H9 (cell line): ENCODE results near the gene PHACTR4. TPM values are rescaled to one million over a fixed set of nuclear protein-coding genes. Genes with fewer than 3 reads are reported as not detected.

Experiments
- DNase-seq: peaks from one replicate; pipeline ENCODE4 v3.0.0-alpha.2; 2017
- H2AFZ ChIP-seq: one replicate; pipeline ENCODE4 v1.6.1; 2013; ENCODE audit warnings: mild to moderate bottlenecking, low read length, control low read depth, moderate library complexity
- H2AK5ac ChIP-seq: 2 replicates; pipeline ENCODE4 v1.6.1; 2013; ENCODE audit warnings: low read length, control low read depth, mixed read lengths; ENCODE audit not compliant: insufficient read length
- H2BK120ac ChIP-seq: one replicate; pipeline ENCODE4 v1.6.1; 2013; ENCODE audit warnings: low read depth, mild to moderate bottlenecking, low read length, control low read depth, inconsistent platforms; ENCODE audit not compliant: poor library complexity, severe bottlenecking
- H2BK12ac ChIP-seq: 2 replicates; pipeline ENCODE4 v1.6.1; 2013; ENCODE audit warnings: low read length, control low read depth, mixed read lengths, low read depth; ENCODE audit not compliant: insufficient read length
- H2BK15ac ChIP-seq: 2 replicates; pipeline ENCODE4 v1.6.1; 2013; ENCODE audit warnings: low read depth, low read length, control low read depth
- H2BK20ac ChIP-seq: one replicate; pipeline ENCODE4 v1.6.1; 2013; ENCODE audit warnings: low read depth, mild to moderate bottlenecking, low read length, control low read depth, inconsistent platforms; ENCODE audit not compliant: poor library complexity, severe bottlenecking
- H2BK5ac ChIP-seq: 2 replicates; pipeline ENCODE4 v1.6.1; 2013; ENCODE audit warnings: low read length, control low read depth, mixed read lengths; ENCODE audit not compliant: insufficient read length
- H3K14ac ChIP-seq: 2 replicates; pipeline ENCODE4 v1.6.1; 2013; ENCODE audit warnings: low read length, control low read depth; ENCODE audit not compliant: insufficient read depth
- H3K18ac ChIP-seq: 2 replicates; pipeline ENCODE4 v1.6.1; 2013; ENCODE audit warnings: low read depth, mild to moderate bottlenecking, mixed read lengths, low read length, control low read depth; ENCODE audit not compliant: insufficient read length
- H3K23ac ChIP-seq: 2 replicates; pipeline ENCODE4 v1.6.1; 2013; ENCODE audit warnings: low read length, control low read depth, mixed read lengths, low read depth; ENCODE audit not compliant: insufficient read length
- H3K23me2 ChIP-seq: 2 replicates; pipeline ENCODE4 v1.6.1; 2013; ENCODE audit warnings: low read depth, mild to moderate bottlenecking, mixed read lengths, low read length, control low read depth; ENCODE audit not compliant: insufficient read length, poor library complexity, severe bottlenecking
- H3K27ac ChIP-seq: 2 replicates; pipeline ENCODE4 v1.5.1; 2013; ENCODE audit warnings: low read length, control low read depth, mixed read lengths, low read depth; ENCODE audit not compliant: insufficient read length
- H3K27me3 ChIP-seq: 2 replicates; pipeline ENCODE4 v1.6.1; 2013; ENCODE audit warnings: low read length, control low read depth, inconsistent platforms; ENCODE audit not compliant: insufficient read depth
- H3K4ac ChIP-seq: 2 replicates; pipeline ENCODE4 v1.6.1; 2013; ENCODE audit warnings: low read depth, mild to moderate bottlenecking, control low read depth, inconsistent platforms, low read length, moderate library complexity
- H3K4me1 ChIP-seq: 2 replicates; pipeline ENCODE4 v1.6.1; 2013; ENCODE audit warnings: low read length, control low read depth, inconsistent platforms; ENCODE audit not compliant: insufficient read depth
- H3K4me2 ChIP-seq: 2 replicates; pipeline ENCODE4 v1.6.1; 2013; ENCODE audit warnings: low read length, control low read depth, mixed read lengths; ENCODE audit not compliant: insufficient read length, insufficient read depth
- H3K56ac ChIP-seq: 2 replicates; pipeline ENCODE4 v1.6.1; 2013; ENCODE audit warnings: low read depth, mild to moderate bottlenecking, mixed read lengths, low read length, control low read depth; ENCODE audit not compliant: insufficient read length
- H3K79me1 ChIP-seq: 2 replicates; pipeline ENCODE4 v1.6.1; 2013; ENCODE audit warnings: low read depth, mild to moderate bottlenecking, moderate library complexity, low read length, control low read depth, inconsistent platforms; ENCODE audit not compliant: insufficient read depth, poor library complexity, severe bottlenecking
- H3K79me2 ChIP-seq: 2 replicates; pipeline ENCODE4 v1.6.1; 2013; ENCODE audit warnings: low read length, control low read depth, inconsistent platforms; ENCODE audit not compliant: insufficient read depth
- H3K9ac ChIP-seq: 2 replicates; pipeline ENCODE4 v1.6.1; 2013; ENCODE audit warnings: low read length, control low read depth, mixed read lengths; ENCODE audit not compliant: insufficient read length; ENCODE audit errors: extremely low read depth
- H3K9me3 ChIP-seq: one replicate; pipeline ENCODE4 v1.6.1; 2013; ENCODE audit warnings: low read depth, low read length, inconsistent platforms; ENCODE audit not compliant: control insufficient read depth
- H3T11ph ChIP-seq: one replicate; pipeline ENCODE4 v1.6.1; 2013; ENCODE audit warnings: mild to moderate bottlenecking, low read length, control low read depth, inconsistent platforms
- H4K20me1 ChIP-seq: one replicate; pipeline ENCODE4 v1.6.1; 2013; ENCODE audit not compliant: control insufficient read depth, insufficient read length, insufficient read depth
- H4K5ac ChIP-seq: 2 replicates; pipeline ENCODE4 v1.6.1; 2013; ENCODE audit warnings: low read depth, mild to moderate bottlenecking, mixed read lengths, low read length, control low read depth; ENCODE audit not compliant: insufficient read length
- H4K8ac ChIP-seq: replicated peaks from 2 replicates; pipeline ENCODE4 v1.6.1; 2013; ENCODE audit warnings: low read length, control low read depth, mixed read lengths, low read depth; ENCODE audit not compliant: insufficient read length
- H4K91ac ChIP-seq: 2 replicates; pipeline ENCODE4 v1.6.1; 2013; ENCODE audit warnings: low read depth, mild to moderate bottlenecking, moderate library complexity, mixed read lengths, low read length, control low read depth; ENCODE audit not compliant: insufficient read length
- H3K27ac Mint-ChIP-seq, 3 experiments: 2 replicates in 2 of 3; 3 replicates in 1 of 3; pipeline ENCODE4 v1.8.0; 2020 to 2021; ENCODE audit warnings: mixed read lengths in 3 of 3, mild to moderate bottlenecking in 1 of 3, moderate library complexity in 1 of 3
- H3K27me3 Mint-ChIP-seq: 2 replicates; pipeline ENCODE4 v1.8.0; 2021; ENCODE audit warnings: low read depth, mild to moderate bottlenecking, moderate library complexity, mixed read lengths
- H3K36me3 Mint-ChIP-seq, 3 experiments: 2 replicates in 2 of 3; 3 replicates in 1 of 3; pipeline ENCODE4 v1.8.0; 2020 to 2021; ENCODE audit warnings: low read depth in 3 of 3, mixed read lengths in 3 of 3; ENCODE audit not compliant: insufficient read depth in 1 of 3
- H3K4me1 Mint-ChIP-seq, 2 experiments: 2 replicates each; pipeline ENCODE4 v1.8.0; 2020; ENCODE audit warnings: mixed read lengths in 2 of 2
- H3K4me3 Mint-ChIP-seq, 2 experiments: 2 replicates in 1 of 2; 3 replicates in 1 of 2; pipeline ENCODE4 v1.8.0; 2020 to 2021; ENCODE audit warnings: mild to moderate bottlenecking in 2 of 2, mixed read lengths in 2 of 2, moderate library complexity in 1 of 2
- H3K9me3 Mint-ChIP-seq, 2 experiments: 2 replicates in 1 of 2; 3 replicates in 1 of 2; pipeline ENCODE4 v1.8.0; 2020; ENCODE audit warnings: mild to moderate bottlenecking in 2 of 2, mixed read lengths in 2 of 2, moderate library complexity in 1 of 2
- WGBS: extraction: QIAGEN DNeasy Blood & Tissue Kit; methylation state at CpG from one replicate; pipeline ENCODE4 v1.1.7; 2013; ENCODE audit warnings: missing lambda C conversion rate, low lambda C conversion rate, mixed read lengths; ENCODE audit not compliant: insufficient read length; ENCODE audit errors: extremely low coverage; 5-methylcytosine and 5-hydroxymethylcytosine counted together
- total RNA-seq: library from RNA; stranded (reverse); gene quantifications from 2 replicates; pipeline ENCODE4 v1.2.1, GENCODE V29; 2021
- TF ChIP-seq, protein P1 (sequence below): fragments of 200-600 bp; sonication (generic); conservative IDR thresholded peaks from 3 replicates; pipeline ENCODE4 v1.8.0; 2021; ENCODE audit warnings: antibody characterized with exemption, mild to moderate bottlenecking

Gene PHACTR4
- total RNA-seq, 1 experiment from 2014 or later: 54.0 TPM

DNA sequence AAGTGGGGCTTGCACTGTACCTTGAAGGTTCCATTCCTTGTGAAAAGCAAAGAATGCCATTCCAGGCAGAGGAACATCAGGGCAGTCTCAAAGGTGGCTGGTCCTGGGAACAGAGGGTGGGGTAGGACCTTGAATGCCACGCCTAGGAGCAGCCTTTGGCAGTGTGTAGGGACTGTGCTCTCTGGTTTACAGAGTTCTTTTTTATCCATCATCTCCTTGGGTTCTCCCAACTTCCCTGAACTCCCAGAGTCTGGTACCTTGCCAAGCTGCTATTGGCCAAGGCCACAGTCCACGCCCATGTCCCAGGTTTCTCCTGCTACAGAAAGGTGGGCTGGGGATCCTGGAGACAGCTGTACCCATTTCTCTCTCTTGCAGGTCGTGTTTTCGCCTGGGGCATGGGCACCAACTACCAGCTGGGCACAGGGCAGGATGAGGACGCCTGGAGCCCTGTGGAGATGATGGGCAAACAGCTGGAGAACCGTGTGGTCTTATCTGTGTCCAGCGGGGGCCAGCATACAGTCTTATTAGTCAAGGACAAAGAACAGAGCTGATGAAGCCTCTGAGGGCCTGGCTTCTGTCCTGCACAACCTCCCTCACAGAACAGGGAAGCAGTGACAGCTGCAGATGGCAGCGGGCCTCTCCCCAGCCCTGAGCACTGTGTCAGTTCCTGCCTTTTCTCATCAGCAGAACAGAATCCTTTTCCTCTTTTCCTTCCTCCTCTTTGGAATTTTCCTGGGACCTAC, 168.1 kb downstream of the PHACTR4 start:
- Mint-ChIP-seq H3K4me3 (no peak overlapping the region), H3K36me3 (peaks cover 32 to 53% (median 49%) of the 10 kb centered on the region in 3 experiments)
- no peak overlapping the region for H3K4me2 ChIP-seq

More for the DNA sequence above, 168.1 kb downstream of the PHACTR4 start:
- no peak overlapping the region for H2BK15ac ChIP-seq
- H3K23me2 ChIP-seq: no peaks in the 10 kb centered on the region
- no peak overlapping the region for H3K14ac ChIP-seq
- no peak overlapping the region for H4K91ac ChIP-seq
- no peak overlapping the region for H3K4ac ChIP-seq
- no peak for DNase-seq
- H3K9me3 ChIP-seq: no peaks in the 10 kb centered on the region
- no peak overlapping the region for H2BK20ac ChIP-seq
- H3T11ph ChIP-seq: no peak overlapping the region
- H3K9ac ChIP-seq: no peak overlapping the region
- H3K4me1 ChIP-seq: no peaks in the 10 kb centered on the region
- Mint-ChIP-seq H3K27ac (no peak overlapping the region), H3K27me3 (no peaks in the 10 kb centered on the region), H3K4me1 (no peaks in the 10 kb centered on the region), H3K9me3 (no peaks in the 10 kb centered on the region)
- H2AK5ac ChIP-seq: no peak overlapping the region
- no peak overlapping the region for H2BK120ac ChIP-seq
- no peak overlapping the region for H2AFZ ChIP-seq
- no peaks in the 10 kb centered on the region for H3K79me2 ChIP-seq
- no peak overlapping the region for H3K27ac ChIP-seq
- no peak overlapping the region for H3K23ac ChIP-seq
- TF ChIP-seq, protein P1, sequence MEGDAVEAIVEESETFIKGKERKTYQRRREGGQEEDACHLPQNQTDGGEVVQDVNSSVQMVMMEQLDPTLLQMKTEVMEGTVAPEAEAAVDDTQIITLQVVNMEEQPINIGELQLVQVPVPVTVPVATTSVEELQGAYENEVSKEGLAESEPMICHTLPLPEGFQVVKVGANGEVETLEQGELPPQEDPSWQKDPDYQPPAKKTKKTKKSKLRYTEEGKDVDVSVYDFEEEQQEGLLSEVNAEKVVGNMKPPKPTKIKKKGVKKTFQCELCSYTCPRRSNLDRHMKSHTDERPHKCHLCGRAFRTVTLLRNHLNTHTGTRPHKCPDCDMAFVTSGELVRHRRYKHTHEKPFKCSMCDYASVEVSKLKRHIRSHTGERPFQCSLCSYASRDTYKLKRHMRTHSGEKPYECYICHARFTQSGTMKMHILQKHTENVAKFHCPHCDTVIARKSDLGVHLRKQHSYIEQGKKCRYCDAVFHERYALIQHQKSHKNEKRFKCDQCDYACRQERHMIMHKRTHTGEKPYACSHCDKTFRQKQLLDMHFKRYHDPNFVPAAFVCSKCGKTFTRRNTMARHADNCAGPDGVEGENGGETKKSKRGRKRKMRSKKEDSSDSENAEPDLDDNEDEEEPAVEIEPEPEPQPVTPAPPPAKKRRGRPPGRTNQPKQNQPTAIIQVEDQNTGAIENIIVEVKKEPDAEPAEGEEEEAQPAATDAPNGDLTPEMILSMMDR: no peak
- H2BK5ac ChIP-seq: no peak overlapping the region
- H3K79me1 ChIP-seq: no peaks in the 10 kb centered on the region
- no peak overlapping the region for H3K18ac ChIP-seq
- H3K27me3 ChIP-seq: no peaks in the 10 kb centered on the region
- H4K8ac ChIP-seq: no peak overlapping the region
- H2BK12ac ChIP-seq: no peak overlapping the region
- WGBS: no CpG with 5 or more reads among the region's 8 CpGs
- no peaks in the 10 kb centered on the region for H4K20me1 ChIP-seq
- no peak overlapping the region for H3K56ac ChIP-seq
- no peak overlapping the region for H4K5ac ChIP-seq
